ENCODE results near the gene ACTL9. TPM values are rescaled to one million over a fixed set of nuclear protein-coding genes. Genes with fewer than 3 reads are reported as not detected.

The ACTL9 gene
- total and polyA plus RNA-seq, 2 donors (not counting 1 experiment from before 2014, with no cell fraction given), result not detected

GRCh38 chr19:8700956-8701355 lies 2.4 kb upstream of the ACTL9 start:
- H3K4me2 ChIP-seq (replicated peaks; ENCODE audit: low read depth, low read length, poor library complexity, severe bottlenecking), result no peak overlapping the region
- no peak overlapping the region for H3K9ac ChIP-seq (ENCODE audit: low read length)
- H3K27me3 ChIP-seq (replicated peaks in 1 of 4; ENCODE audit: control extremely low read depth in 1 of 4, control insufficient read depth in 3 of 4, insufficient read depth in 4 of 4, low read length in 3 of 4), result peaks cover 0 to 5% (median 2%) of the 10 kb centered on the region in 4 experiments
- ATAC-seq (ENCODE audit: low read depth), result no peak
- intact Hi-C loops (cut with micrococcal nuclease), result no loop called here
- H3K4me3 ChIP-seq (ENCODE audit: control extremely low read depth in 1 of 5, extremely low read depth in 1 of 5, insufficient read depth in 1 of 5, low read depth in 2 of 5, low read length in 4 of 5), result no peak overlapping the region
- Mint-ChIP-seq H3K27ac (no peak overlapping the region), H3K27me3 (peaks cover 40% of the 10 kb centered on the region), H3K9me3 (ENCODE audit: insufficient read depth) (no peaks in the 10 kb centered on the region), H3K4me1 (peaks cover 4% of the 10 kb centered on the region), H3K4me3 (no peak overlapping the region)
- no peaks in the 10 kb centered on the region for H3K36me3 ChIP-seq (replicated peaks in 1 of 2; ENCODE audit: control extremely low read depth in 1 of 2, control insufficient read depth in 1 of 2, extremely low read depth in 1 of 2, insufficient read depth in 2 of 2, low read length in 1 of 2)
- no peaks in the 10 kb centered on the region for H3K79me2 ChIP-seq (ENCODE audit: control insufficient read depth, insufficient read depth, low read length)
- no peak overlapping the region for H2AFZ ChIP-seq (ENCODE audit: insufficient read depth, low read depth, low read length, poor library complexity, severe bottlenecking)
- TF ChIP-seq EZH2 (IDR thresholded peaks at IDR 0.05; ENCODE audit: borderline replicate concordance, insufficient read depth, low read depth, low read length, poor library complexity, severe bottlenecking) (no peak), CTCF (IDR thresholded peaks at IDR 0.05) (no peak)
- H3K9me3 ChIP-seq (ENCODE audit: control extremely low read depth in 1 of 3, control insufficient read depth in 2 of 3, insufficient read depth in 1 of 3, low read length in 2 of 3), result peaks cover 0 to 11% (median 0%) of the 10 kb centered on the region in 3 donors
- no peak overlapping the region for H3K27ac ChIP-seq (ENCODE audit: low read length in 2 of 2)
- ChIA-PET POLR2A (no interaction called here), CTCF (interaction anchor here (0.7 kb wide), 1 partner anchor 1172 kb away, joined by 3 read pairs; no protein-coding TSS in a partner anchor)
- H3K4me1 ChIP-seq (ENCODE audit: control insufficient read depth in 2 of 2, insufficient read depth in 2 of 2, low read length in 2 of 2), result peaks cover 0 to 5% of the 10 kb centered on the region in 2 donors
- no peaks in the 10 kb centered on the region for H4K20me1 ChIP-seq (ENCODE audit: control insufficient read depth, insufficient read depth, low read length, poor library complexity, severe bottlenecking)
- no peak for DNase-seq
- WGBS (ENCODE audit: insufficient coverage), result no CpG with 5 or more reads among the region's 2 CpGs

- no peak for ATAC-seq (ENCODE audit: low read depth)
- H3K4me3 Mint-ChIP-seq, result no peak overlapping the region
Observed at GRCh38 chr19:8699908-8700307, 1.3 kb upstream of the ACTL9 start.

More at GRCh38 chr19:8699908-8700307, 1.3 kb upstream of the ACTL9 start:
- CTCF ChIA-PET, result no interaction called here
- Histone ChIP-seq H3K4me3 (ENCODE audit: control extremely low read depth in 1 of 5, extremely low read depth in 1 of 5, insufficient read depth in 1 of 5, low read depth in 2 of 5, low read length in 4 of 5) (no peak overlapping the region), H4K20me1 (ENCODE audit: control insufficient read depth, insufficient read depth, low read length, poor library complexity, severe bottlenecking) (no peaks in the 10 kb centered on the region), H3K9ac (ENCODE audit: low read length) (no peak overlapping the region), H3K27ac (ENCODE audit: low read length in 2 of 2) (no peak overlapping the region), H3K9me3 (ENCODE audit: control extremely low read depth in 1 of 3, control insufficient read depth in 2 of 3, insufficient read depth in 1 of 3, low read length in 2 of 3) (peaks cover 0 to 11% (median 0%) of the 10 kb centered on the region in 3 donors), H2AFZ (ENCODE audit: insufficient read depth, low read depth, low read length, poor library complexity, severe bottlenecking) (no peak overlapping the region), H3K4me2 (replicated peaks; ENCODE audit: low read depth, low read length, poor library complexity, severe bottlenecking) (no peak overlapping the region), H3K36me3 (replicated peaks in 1 of 2; ENCODE audit: control extremely low read depth in 1 of 2, control insufficient read depth in 1 of 2, extremely low read depth in 1 of 2, insufficient read depth in 2 of 2, low read length in 1 of 2) (no peaks in the 10 kb centered on the region), H3K4me1 (ENCODE audit: control insufficient read depth in 2 of 2, insufficient read depth in 2 of 2, low read length in 2 of 2) (peaks cover 0 to 5% of the 10 kb centered on the region in 2 donors), H3K27me3 (replicated peaks in 1 of 4; ENCODE audit: control extremely low read depth in 1 of 4, control insufficient read depth in 3 of 4, insufficient read depth in 4 of 4, low read length in 3 of 4) (peaks cover 0 to 7% (median 3%) of the 10 kb centered on the region in 4 experiments), H3K79me2 (ENCODE audit: control insufficient read depth, insufficient read depth, low read length) (no peaks in the 10 kb centered on the region)
- Mint-ChIP-seq H3K9me3 (ENCODE audit: insufficient read depth) (no peaks in the 10 kb centered on the region), H3K4me1 (peaks cover 4% of the 10 kb centered on the region), H3K27me3 (peaks cover 48% of the 10 kb centered on the region), H3K27ac (no peak overlapping the region)
- intact Hi-C loops (cut with micrococcal nuclease), result no loop called here
- TF ChIP-seq CTCF (IDR thresholded peaks at IDR 0.05) (no peak), EZH2 (IDR thresholded peaks at IDR 0.05; ENCODE audit: borderline replicate concordance, insufficient read depth, low read depth, low read length, poor library complexity, severe bottlenecking) (no peak)
- POLR2A ChIA-PET, result no interaction called here
- DNase-seq, result no peak

Data from B cell (primary cell).